GM21515 (cell line): ENCODE measurements around the gene COL25A1.
"Not testable (repeated sequence)": the region's sequence is repeated elsewhere in the genome, so short reads cannot be mapped to it uniquely, and the experiment has no call there.

Experiments used
- ATAC-seq: cut with Tn5 transposase; IDR thresholded peaks from one replicate; pipeline ENCODE4 v1.9.1; 2021; ENCODE audit not compliant: unreplicated experiment

COL25A1 gene

DNA sequence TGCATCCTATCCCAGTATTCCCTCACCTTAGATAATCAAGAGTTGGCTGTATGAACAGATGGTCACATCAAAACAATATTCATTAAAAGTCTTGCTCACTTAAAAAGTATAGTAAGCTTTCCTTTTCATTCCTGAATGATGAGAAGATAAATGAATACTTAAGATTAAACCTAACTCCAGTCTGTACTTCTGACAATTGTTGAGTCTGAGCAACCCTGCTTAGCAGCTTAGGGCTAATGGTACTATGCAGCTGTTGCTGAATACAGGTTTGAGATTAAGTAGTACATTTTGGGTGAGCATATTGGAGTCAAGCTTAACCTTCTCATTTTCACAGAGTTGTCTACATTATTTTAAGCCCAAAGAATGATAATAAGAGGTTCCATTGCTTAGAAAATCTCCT, 417.9 kb downstream of the COL25A1 start:
- ATAC-seq, result no peak

DNA sequence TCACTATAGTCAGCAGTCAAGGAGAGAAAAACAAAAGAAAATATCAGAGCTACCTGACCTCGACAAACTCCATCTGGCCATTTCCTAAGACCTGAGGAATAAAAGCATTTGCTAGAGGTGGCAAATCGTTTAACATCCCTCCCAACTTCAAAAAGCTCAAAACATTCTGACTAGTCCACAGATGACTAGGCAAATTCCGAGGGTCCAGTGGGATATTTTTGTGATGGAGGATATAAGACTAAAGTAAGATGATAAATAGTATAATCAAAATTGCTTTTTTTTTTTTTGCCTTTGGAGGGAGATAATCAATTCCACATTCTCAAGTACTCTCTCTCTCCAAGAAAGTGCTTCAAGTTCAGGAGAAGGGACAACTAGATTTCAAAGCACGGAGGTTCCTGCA, 420.5 kb downstream of the COL25A1 start:
- ATAC-seq, result no peak

DNA sequence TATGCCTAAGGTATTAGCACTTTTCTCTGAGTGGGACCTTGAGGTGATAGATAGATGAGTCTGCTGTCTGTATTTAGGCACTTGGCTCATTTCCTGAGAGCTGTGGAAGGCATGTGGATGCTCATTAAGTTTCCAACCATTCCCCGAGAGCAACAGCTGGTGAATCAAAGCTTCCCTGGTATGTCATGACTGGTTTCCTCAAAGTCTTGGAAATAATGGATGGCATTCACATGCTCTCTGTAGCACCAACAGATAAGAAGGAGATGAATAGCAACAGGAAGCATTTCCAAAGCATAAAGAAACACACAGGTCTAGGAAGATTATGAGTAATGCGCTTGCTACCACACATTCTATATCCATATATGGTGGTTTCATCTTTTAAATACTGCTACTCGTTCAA, 421.3 kb downstream of the COL25A1 start:
- no peak for ATAC-seq

DNA sequence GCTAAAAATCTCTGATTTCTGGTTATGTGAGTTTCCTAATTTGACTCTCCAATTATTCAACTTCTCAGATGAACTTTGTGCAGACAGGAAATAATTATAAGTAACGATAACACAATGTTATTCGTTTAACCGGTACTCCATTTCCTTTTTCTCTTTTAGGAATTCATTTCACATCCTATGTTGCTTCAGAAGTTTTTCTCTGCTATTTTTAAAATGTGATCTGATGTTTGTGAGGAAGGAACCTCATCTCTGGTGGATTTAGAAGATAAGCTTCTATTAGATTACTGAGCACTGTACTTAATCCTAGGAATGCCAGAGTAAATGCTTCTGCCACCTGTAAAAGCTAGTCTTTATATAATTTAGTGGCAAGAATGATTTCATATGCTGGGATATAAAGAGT, 423.7 kb downstream of the COL25A1 start:
- no peak for ATAC-seq

- no peak for ATAC-seq
Measured at GRCh38 chr4:108877821-108878220, 424.6 kb downstream of the COL25A1 start.

DNA sequence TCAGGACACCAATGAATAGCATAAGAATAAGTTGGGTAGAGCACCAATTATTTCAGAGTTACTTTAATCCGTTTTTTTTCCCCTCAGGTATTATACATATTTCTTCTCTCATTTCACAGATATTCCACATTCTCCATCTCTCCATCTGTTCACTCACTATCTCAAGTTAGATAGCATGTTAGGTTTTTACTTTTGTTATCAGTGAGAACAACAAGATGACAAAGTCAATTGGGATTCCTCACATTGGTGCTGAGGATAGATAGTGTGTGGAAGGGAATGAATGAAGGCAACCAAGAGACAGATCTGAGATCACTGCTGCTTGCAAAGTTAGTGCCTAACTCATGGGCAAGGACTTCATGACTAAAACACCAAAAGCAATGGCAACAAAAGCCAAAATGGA, 427.7 kb downstream of the COL25A1 start:
- no peak for ATAC-seq

- ATAC-seq, result not testable (repeated sequence)
Measured at GRCh38 chr4:108869970-108870369, 432.5 kb downstream of the COL25A1 start.

- no peak for ATAC-seq
Measured at GRCh38 chr4:108868606-108869227, 433.7 kb downstream of the COL25A1 start.

- ATAC-seq, result no peak
Measured at GRCh38 chr4:108867476-108867875, 435.0 kb downstream of the COL25A1 start.

DNA sequence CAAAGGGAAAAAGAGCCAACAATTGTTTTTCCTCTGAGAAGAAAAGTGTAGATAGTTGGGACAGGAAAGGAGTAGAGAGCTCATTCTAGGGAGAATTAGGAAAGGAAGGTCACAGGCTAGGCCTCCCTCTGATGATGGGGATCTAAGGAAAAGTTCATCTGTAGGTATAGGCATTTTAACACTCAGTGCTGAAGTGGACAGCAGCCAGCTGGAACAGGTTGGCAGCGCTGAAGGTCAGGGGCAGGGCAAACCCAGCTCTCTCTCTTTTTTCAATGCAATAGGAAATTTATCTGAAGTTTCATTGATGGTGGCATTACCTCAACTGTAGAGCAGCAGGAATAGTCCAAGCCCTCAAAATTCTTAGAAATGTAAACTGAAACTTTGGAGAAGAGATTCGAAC, 441.1 kb downstream of the COL25A1 start:
- ATAC-seq, result no peak

GRCh38 chr4:108854786-108855185, 447.7 kb downstream of the COL25A1 start:
- ATAC-seq, result no peak

DNA sequence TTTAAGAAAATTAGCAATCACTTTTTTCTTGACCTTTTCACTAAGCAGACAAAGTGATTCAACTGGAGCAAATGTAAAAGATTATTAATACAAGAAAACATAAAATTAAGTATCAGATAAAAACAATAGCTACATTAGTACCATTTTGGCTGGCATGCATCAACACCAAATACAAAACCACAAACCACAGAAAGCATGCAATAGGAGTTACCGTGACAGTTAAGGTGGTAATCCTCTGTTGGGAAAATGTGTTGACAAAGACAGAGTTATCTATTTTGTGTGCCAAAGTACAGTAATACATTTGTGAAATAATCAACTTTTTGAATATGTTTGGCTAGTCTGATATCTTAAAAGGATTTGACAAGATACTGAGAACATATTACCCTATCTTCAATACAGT, 449.8 kb downstream of the COL25A1 start:
- ATAC-seq, result no peak

DNA sequence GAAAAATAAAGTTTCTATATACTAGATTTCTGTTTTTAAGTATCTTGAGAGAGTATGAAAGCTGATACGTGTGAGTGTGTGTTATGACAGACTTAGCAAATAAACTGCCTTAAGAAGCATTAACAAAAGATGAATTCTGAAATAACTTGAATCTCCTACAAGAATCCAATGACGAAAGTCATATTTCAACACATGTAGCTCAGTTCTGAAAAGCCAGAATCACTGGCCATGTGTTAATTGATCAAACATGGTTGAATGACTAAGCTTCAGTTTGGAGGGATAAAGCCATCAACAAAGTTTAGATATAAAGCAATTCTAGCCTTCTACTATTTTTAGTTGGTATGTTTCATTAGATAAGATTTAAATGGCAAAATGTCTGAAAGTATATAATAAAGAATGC, 451.1 kb downstream of the COL25A1 start:
- no peak for ATAC-seq

GRCh38 chr4:108850219-108850649, 452.2 kb downstream of the COL25A1 start:
- ATAC-seq, result no peak

DNA sequence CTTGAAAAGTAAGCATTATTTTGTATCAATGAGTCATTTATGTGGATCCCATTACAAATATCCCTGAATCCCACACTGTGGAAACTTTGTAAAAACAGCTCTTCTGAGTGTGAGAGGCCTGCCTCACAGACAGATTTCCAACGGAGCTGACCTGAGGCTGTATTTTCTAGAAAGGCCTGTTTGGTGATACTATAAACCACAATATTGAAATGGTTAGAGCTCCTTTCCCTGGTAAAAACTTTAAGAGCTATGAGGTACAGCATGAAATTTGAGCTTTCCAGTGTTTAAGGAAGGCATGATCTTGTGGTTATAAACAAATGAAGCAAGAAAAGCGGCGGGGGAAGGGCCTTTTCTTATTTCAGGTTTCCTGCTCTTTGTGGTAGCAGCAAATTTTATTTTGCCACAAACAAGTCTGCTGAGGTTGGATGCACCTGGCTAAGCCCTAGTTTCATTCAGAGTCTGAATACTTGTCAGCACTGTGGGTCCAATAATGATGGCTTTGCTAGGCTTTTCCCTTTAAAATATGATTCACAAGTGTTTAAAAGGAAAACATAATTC, 452.8 kb downstream of the COL25A1 start:
- ATAC-seq, result peak; percentile 97

DNA sequence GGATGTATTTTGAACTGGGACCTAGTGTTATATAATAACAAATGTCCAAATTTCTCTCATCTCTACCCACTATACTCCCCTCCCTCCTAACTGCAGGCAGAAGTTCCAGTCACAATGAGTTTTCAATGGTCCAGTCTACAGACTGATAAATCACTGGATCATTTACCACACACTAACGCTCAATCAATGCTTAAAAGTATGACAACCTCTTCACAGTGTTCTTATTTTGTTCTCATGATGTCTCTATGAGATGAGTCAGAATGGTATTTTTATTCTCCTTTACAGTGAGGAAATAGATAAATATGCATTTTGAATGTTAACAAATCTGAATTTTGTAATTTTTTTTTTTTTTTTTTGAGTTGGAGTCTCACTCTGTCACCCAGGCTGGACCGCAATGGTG, 455.9 kb downstream of the COL25A1 start:
- ATAC-seq, result no peak

GRCh38 chr4:108840426-108840975, 462.0 kb downstream of the COL25A1 start:
- no peak for ATAC-seq

- no peak for ATAC-seq
Measured at GRCh38 chr4:108839333-108839732, 463.1 kb downstream of the COL25A1 start.

GRCh38 chr4:108838451-108838850, 464.0 kb downstream of the COL25A1 start:
- no peak for ATAC-seq

GRCh38 chr4:108834835-108835384, 467.5 kb downstream of the COL25A1 start:
- ATAC-seq, result peak; percentile 47

DNA sequence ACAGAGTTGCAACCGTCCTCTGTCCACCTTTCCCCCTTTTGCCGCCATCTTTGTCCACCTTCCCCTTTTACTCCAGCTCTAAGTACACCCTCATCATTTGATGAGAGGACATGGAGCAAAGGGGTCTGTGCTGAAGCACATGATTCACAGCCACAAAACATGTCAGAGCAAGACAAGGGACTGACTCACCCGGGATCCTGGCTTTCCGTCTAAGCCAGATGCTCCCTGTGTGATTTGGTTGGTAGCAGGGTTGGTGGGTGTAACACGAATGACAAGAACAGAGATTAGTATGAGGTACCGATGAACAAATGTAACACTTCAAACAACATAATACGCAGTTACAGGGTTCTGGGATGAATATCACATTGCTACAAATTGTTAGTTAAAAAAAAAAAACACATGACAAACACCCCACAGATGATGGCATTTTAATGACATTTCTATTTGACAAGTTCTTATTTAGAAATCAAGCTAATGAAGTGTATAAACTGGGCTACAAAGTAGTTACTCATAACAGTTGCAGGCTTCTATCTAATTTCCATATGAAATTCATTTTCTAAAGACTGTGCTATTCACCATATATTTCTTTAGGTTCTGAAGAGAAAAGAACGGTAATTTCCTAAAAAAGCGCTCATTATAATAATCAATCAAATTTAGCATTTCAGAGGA, 468.2 kb downstream of the COL25A1 start:
- no peak for ATAC-seq

DNA sequence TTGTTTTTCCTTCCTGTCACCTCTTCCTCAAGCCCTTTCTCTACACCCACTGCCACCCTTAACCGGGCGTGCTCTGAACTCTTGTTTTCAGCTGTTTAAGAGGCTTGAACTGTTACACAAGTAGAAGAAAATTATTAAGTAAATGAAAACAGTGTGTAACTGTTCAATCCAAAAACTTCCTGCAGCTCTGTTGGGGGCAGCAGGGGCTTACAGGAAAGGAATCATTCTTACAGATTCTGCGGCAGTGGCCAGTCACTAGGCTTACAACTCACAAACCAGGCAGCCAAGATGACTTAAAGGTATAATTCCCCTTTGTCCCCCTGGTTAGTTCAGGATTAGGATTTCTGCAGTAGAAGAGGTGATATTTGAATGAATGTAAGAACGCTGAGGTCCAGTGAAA, 469.4 kb downstream of the COL25A1 start:
- no peak for ATAC-seq
